B cell (primary cell): ENCODE measurements around the gene DNAJC8. TPM values are rescaled to one million over a fixed set of nuclear protein-coding genes. Genes with fewer than 3 reads are reported as not detected.

Source experiments
- ATAC-seq: fragments of 200-7000 bp; cut with Tn5 transposase; one replicate; pipeline ENCODE4 v1.10.0; 2021; ENCODE audit warnings: low read depth, mild to moderate bottlenecking, moderate number of reproducible peaks, moderate library complexity
- CTCF ChIA-PET: fragments of 350-600 bp; sonication (Branson Sonifier 250); formaldehyde crosslinking; loops from one replicate; lab custom pipeline; 2021; ENCODE audit warnings: antibody characterized with exemption, inconsistent platforms; lab: Charles Lee
- POLR2A ChIA-PET: fragments of 350-600 bp; sonication (Branson Sonifier 250); formaldehyde crosslinking; loops from one replicate; lab custom pipeline; 2021; ENCODE audit warnings: antibody characterized with exemption; lab: Charles Lee
- DNase-seq: peaks from one replicate; pipeline ENCODE4 v3.0.0; 2013
- H2AFZ ChIP-seq: 2 replicates; pipeline ENCODE4 v1.6.1; 2012; ENCODE audit warnings: mild to moderate bottlenecking, low read depth, low read length; ENCODE audit not compliant: insufficient read depth, poor library complexity, severe bottlenecking
- H3K27ac ChIP-seq, 2 donors: 1 replicate in 1 of 2; 2 replicates in 1 of 2; pipeline ENCODE4 v1.5.1; 2012 to 2013; ENCODE audit warnings: low read length in 2 of 2, mild to moderate bottlenecking in 2 of 2, moderate library complexity in 1 of 2
- H3K27me3 ChIP-seq, 4 experiments: fragments of 200-600 bp in 1 of 4; sonication (generic) in 1 of 4; replicated peaks in 1 of 4; 1 replicate in 2 of 4; 2 replicates in 2 of 4; pipeline versions ENCODE4 v1.6.1 to v1.7.0; 2013 to 2016; ENCODE audit warnings: low read length in 3 of 4, mild to moderate bottlenecking in 2 of 4, mixed read lengths in 1 of 4, moderate library complexity in 1 of 4; ENCODE audit not compliant: insufficient read depth in 4 of 4, control insufficient read depth in 3 of 4; ENCODE audit errors: control extremely low read depth in 1 of 4
- H3K36me3 ChIP-seq, 2 experiments: replicated peaks in 1 of 2; 1 replicate in 1 of 2; 2 replicates in 1 of 2; pipeline versions ENCODE4 v1.6.1 to v1.7.1; 2013; ENCODE audit warnings: low read length in 1 of 2; ENCODE audit not compliant: insufficient read depth in 2 of 2, control insufficient read depth in 1 of 2; ENCODE audit errors: control extremely low read depth in 1 of 2, extremely low read depth in 1 of 2
- H3K4me1 ChIP-seq, 2 donors: fragments of 200-600 bp in 1 of 2; sonication (generic) in 1 of 2; 1 replicate in 1 of 2; 2 replicates in 1 of 2; pipeline versions ENCODE4 v1.5.1 to v1.6.1; 2013 to 2017; ENCODE audit warnings: low read length in 2 of 2; ENCODE audit not compliant: control insufficient read depth in 2 of 2, insufficient read depth in 2 of 2
- H3K4me2 ChIP-seq: replicated peaks from 2 replicates; pipeline ENCODE3; 2012; ENCODE audit warnings: mild to moderate bottlenecking, low read depth, low read length; ENCODE audit not compliant: poor library complexity, severe bottlenecking
- H3K4me3 ChIP-seq, 5 experiments: fragments of 200-600 bp in 1 of 5; sonication (generic) in 1 of 5; 1 replicate in 3 of 5; 2 replicates in 2 of 5; pipeline versions ENCODE4 v1.5.1 to v1.7.0; 2011 to 2016; ENCODE audit warnings: low read length in 4 of 5, mild to moderate bottlenecking in 4 of 5, low read depth in 2 of 5, control low read depth in 1 of 5, moderate library complexity in 1 of 5; ENCODE audit not compliant: insufficient read depth in 1 of 5; ENCODE audit errors: control extremely low read depth in 1 of 5, extremely low read depth in 1 of 5
- H3K79me2 ChIP-seq: fragments of 200-600 bp; sonication (generic); one replicate; pipeline ENCODE4 v1.6.0; 2016; ENCODE audit warnings: low read length; ENCODE audit not compliant: control insufficient read depth, insufficient read depth
- H3K9ac ChIP-seq: fragments of 200-600 bp; sonication (generic); 2 replicates; pipeline ENCODE4 v1.6.1; 2017; ENCODE audit warnings: mild to moderate bottlenecking, low read length, moderate library complexity
- H3K9me3 ChIP-seq, 3 donors: one replicate each; pipeline versions ENCODE4 v1.6.1 to v1.7.1; 2013; ENCODE audit warnings: low read length in 2 of 3; ENCODE audit not compliant: control insufficient read depth in 2 of 3, insufficient read depth in 1 of 3; ENCODE audit errors: control extremely low read depth in 1 of 3
- H4K20me1 ChIP-seq: 2 replicates; pipeline ENCODE4 v1.6.0; 2012; ENCODE audit warnings: mild to moderate bottlenecking, low read length; ENCODE audit not compliant: insufficient read depth, control insufficient read depth, poor library complexity, severe bottlenecking
- H3K27ac Mint-ChIP-seq: one replicate; pipeline ENCODE4 v1.8.0; 2021; ENCODE audit warnings: mixed read lengths
- H3K27me3 Mint-ChIP-seq: one replicate; pipeline ENCODE4 v1.8.0; 2021; ENCODE audit warnings: mixed read lengths
- H3K4me1 Mint-ChIP-seq: one replicate; pipeline ENCODE4 v1.8.0; 2021; ENCODE audit warnings: mixed read lengths
- H3K4me3 Mint-ChIP-seq: one replicate; pipeline ENCODE4 v1.8.0; 2021; ENCODE audit warnings: mixed read lengths
- H3K9me3 Mint-ChIP-seq: one replicate; pipeline ENCODE4 v1.8.0; 2022; ENCODE audit warnings: mixed read lengths; ENCODE audit not compliant: insufficient read depth
- CTCF ChIP-seq: fragments of 200-600 bp; IDR thresholded peaks from one replicate; pipeline ENCODE4 v1.8.0; 2022; ENCODE audit warnings: antibody characterized with exemption, mild to moderate bottlenecking
- EZH2 ChIP-seq: IDR thresholded peaks from 2 replicates; pipeline ENCODE4 v1.6.1; 2012; ENCODE audit warnings: borderline replicate concordance, low read depth, mild to moderate bottlenecking, moderate library complexity, low read length; ENCODE audit not compliant: insufficient read depth, poor library complexity, severe bottlenecking
- WGBS: methylation state at CpG from one replicate; pipeline ENCODE4 v1.1.5; 2013; ENCODE audit warnings: missing lambda C conversion rate; ENCODE audit not compliant: insufficient coverage; 5-methylcytosine and 5-hydroxymethylcytosine counted together
- intact Hi-C: fragments of 100-400 bp; cut with micrococcal nuclease; formaldehyde crosslinking; loops from one replicate; pipeline ENCODE4 v1.10.0; 2022
- polyA plus RNA-seq: library from polyadenylated mRNA; depleted of rRNA; stranded (reverse); fragments of >200 nt; gene quantifications from 2 replicates; pipeline ENCODE4 v1.2.3, GENCODE V29; 2012
- total RNA-seq, 2 donors: library from RNA; stranded (reverse); fragments of 120-200 nt in 1 of 2; gene quantifications; 1 replicate in 1 of 2; 2 replicates in 1 of 2; pipeline versions ENCODE4 v1.2.3 to v1.2.4, GENCODE V29; 2013 to 2022

DNAJC8 gene
- total and polyA plus RNA-seq, 2 donors (not counting 1 experiment from before 2014, with no cell fraction given): 26.3 to 74.6 TPM

DNA sequence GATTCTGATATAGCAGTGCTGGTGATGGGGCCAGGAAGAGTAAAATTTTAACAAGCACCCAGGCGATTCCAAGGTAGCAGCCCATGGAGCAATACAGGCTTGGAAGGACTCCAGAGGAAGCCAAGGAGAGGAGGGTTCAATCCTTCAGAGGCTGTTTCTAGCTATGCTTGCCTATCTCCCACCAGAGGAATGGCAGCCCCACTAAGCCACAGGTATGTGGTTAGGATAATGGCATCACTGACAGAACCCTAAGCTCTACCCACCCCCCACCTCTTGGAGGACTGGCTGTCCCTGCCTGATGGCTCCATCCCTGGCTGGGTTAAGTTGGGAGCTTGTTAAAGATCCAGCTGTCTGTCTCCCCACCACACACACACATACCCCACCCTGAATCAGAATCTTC is 37.0 kb downstream of the DNAJC8 start:
- H3K27ac ChIP-seq: no peak overlapping the region
- Mint-ChIP-seq H3K27me3 (no peaks in the 10 kb centered on the region), H3K27ac (no peak overlapping the region), H3K9me3 (no peaks in the 10 kb centered on the region), H3K4me3 (no peak overlapping the region), H3K4me1 (peaks cover 23% of the 10 kb centered on the region)
- 100% methylated on average over 1 of the region's 1 CpG for WGBS
- H3K9ac ChIP-seq: no peak overlapping the region
- H3K4me2 ChIP-seq: no peak overlapping the region
- ChIA-PET CTCF (interaction anchor here (0.6 to 2.3 kb wide), 6 partner anchors 13 to 134 kb away, joined by 3 to 10 read pairs (median 4); no protein-coding TSS in a partner anchor), POLR2A (interaction anchor here (1.1 to 1.2 kb wide), 2 partner anchors 76 to 107 kb away, joined by 4 to 8 read pairs; partner anchors contain the start of gene EYA3)
- no peak for TF ChIP-seq CTCF
- no peak for TF ChIP-seq EZH2
- DNase-seq (no peak), ATAC-seq (no peak)
- no peaks in the 10 kb centered on the region for H3K27me3 ChIP-seq
- intact Hi-C loops: no loop called here
- no peaks in the 10 kb centered on the region for H4K20me1 ChIP-seq
- peaks cover 0 to 6% (median 0%) of the 10 kb centered on the region in 3 donors for H3K9me3 ChIP-seq
- peaks cover 3 to 32% of the 10 kb centered on the region in 2 experiments for H3K36me3 ChIP-seq
- no peak overlapping the region for H3K4me3 ChIP-seq
- no peaks in the 10 kb centered on the region for H3K79me2 ChIP-seq
- H3K4me1 ChIP-seq: peaks cover 13 to 18% of the 10 kb centered on the region in 2 donors
- H2AFZ ChIP-seq: no peak overlapping the region

DNA sequence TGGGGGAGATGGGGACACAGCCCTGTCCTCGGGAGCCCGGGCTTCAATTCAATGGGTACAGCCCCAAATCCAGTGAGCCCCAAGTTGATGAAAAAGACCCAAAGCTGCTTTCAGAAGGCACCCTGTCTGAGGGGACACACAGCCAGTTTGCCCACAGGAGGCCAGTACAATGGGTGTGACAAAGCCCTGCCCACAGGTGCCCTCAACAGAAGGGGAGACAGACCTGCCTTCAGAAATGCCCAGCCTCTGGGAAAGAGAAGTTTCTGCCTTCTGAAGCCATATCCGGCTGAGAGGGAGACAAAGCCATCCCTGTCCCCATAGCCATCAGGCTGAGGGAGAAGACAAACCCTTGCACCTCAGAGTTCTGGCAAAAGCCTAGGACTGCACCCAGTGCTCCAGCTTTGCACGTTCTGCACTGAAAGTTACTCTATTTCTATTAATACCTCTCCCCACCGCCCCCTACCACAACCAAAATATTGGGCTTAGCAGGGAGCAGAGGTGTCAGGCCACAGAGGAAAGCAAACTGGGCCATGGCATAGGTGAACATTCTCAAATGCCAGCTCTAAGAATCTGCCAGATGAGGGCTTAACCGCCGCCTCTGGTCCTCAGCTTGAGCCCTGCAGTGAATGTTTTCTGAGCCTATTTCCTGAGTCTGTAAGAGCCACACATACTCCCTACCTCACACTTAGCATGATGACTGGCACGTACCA is 38.3 kb downstream of the DNAJC8 start:
- Histone ChIP-seq H4K20me1 (no peaks in the 10 kb centered on the region), H3K27me3 (no peaks in the 10 kb centered on the region), H3K27ac (no peak overlapping the region), H2AFZ (no peak overlapping the region), H3K4me2 (no peak overlapping the region), H3K4me1 (peaks cover 6 to 7% of the 10 kb centered on the region in 2 donors), H3K4me3 (no peak overlapping the region), H3K9ac (no peak overlapping the region), H3K36me3 (peaks cover 3 to 21% of the 10 kb centered on the region in 2 experiments), H3K9me3 (peaks cover 0 to 6% (median 0%) of the 10 kb centered on the region in 3 donors), H3K79me2 (no peaks in the 10 kb centered on the region)
- ATAC-seq (no peak), DNase-seq (no peak)
- H3K4me3 Mint-ChIP-seq: no peak overlapping the region
- CTCF ChIA-PET: interaction anchor here (2.1 kb wide), 1 partner anchor 14 kb away, joined by 8 read pairs; no protein-coding TSS in a partner anchor
- no peaks in the 10 kb centered on the region for H3K27me3 Mint-ChIP-seq
- H3K9me3 Mint-ChIP-seq: no peaks in the 10 kb centered on the region
- intact Hi-C loops: no loop called here
- H3K4me1 Mint-ChIP-seq: peaks cover 15% of the 10 kb centered on the region
- POLR2A ChIA-PET: no interaction called here
- TF ChIP-seq CTCF (no peak), EZH2 (no peak)
- no peak overlapping the region for H3K27ac Mint-ChIP-seq
- WGBS: 89% methylated on average over 8 of the region's 8 CpGs
